GM10266 (cell line): ENCODE measurements around the gene TLCD2.

ENCODE experiments used
- DNase-seq: peaks from one replicate; pipeline ENCODE4 v3.0.0; 2012; ENCODE audit errors: extremely low spot score
- TF ChIP-seq, protein P1 (sequence below): IDR thresholded peaks from 2 replicates; pipeline ENCODE4 v1.5.1; 2012; ENCODE audit warnings: mild to moderate bottlenecking, low read depth; ENCODE audit not compliant: control insufficient read depth, insufficient read depth; ENCODE audit errors: missing control alignments

The TLCD2 gene

DNA sequence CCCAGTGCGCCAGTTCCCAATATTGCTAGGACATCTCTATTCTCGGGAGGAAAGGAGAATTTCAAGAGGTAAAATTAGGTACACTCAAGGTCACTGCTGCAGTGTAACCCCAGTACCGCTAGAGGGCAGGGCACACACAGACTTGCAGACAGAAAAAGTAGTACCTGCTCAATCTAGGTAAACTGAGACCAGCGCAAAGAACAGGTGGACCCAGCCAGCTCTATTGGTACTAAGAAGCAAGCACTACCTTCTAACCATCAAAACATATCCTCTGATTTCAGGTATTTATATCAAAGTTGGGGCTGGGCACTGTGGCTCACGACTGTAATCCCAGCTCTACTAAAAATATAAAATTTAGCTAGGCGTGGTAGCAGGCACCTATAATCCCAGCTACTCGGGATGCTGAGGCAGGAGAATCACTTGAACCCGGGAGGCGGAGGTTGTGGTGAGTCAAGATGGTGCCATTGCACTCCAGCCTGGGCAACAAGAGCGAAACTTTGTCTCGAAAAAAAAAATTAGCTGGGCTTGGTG is 10.7 kb upstream of the TLCD2 start:
- TF ChIP-seq, protein P1, sequence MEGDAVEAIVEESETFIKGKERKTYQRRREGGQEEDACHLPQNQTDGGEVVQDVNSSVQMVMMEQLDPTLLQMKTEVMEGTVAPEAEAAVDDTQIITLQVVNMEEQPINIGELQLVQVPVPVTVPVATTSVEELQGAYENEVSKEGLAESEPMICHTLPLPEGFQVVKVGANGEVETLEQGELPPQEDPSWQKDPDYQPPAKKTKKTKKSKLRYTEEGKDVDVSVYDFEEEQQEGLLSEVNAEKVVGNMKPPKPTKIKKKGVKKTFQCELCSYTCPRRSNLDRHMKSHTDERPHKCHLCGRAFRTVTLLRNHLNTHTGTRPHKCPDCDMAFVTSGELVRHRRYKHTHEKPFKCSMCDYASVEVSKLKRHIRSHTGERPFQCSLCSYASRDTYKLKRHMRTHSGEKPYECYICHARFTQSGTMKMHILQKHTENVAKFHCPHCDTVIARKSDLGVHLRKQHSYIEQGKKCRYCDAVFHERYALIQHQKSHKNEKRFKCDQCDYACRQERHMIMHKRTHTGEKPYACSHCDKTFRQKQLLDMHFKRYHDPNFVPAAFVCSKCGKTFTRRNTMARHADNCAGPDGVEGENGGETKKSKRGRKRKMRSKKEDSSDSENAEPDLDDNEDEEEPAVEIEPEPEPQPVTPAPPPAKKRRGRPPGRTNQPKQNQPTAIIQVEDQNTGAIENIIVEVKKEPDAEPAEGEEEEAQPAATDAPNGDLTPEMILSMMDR, result peak; percentile 99
- DNase-seq, result no peak

- TF ChIP-seq, protein P1, result no peak
- DNase-seq, result no peak
Observed at GRCh38 chr17:1718362-1719165, 8.4 kb upstream of the TLCD2 start.

DNA sequence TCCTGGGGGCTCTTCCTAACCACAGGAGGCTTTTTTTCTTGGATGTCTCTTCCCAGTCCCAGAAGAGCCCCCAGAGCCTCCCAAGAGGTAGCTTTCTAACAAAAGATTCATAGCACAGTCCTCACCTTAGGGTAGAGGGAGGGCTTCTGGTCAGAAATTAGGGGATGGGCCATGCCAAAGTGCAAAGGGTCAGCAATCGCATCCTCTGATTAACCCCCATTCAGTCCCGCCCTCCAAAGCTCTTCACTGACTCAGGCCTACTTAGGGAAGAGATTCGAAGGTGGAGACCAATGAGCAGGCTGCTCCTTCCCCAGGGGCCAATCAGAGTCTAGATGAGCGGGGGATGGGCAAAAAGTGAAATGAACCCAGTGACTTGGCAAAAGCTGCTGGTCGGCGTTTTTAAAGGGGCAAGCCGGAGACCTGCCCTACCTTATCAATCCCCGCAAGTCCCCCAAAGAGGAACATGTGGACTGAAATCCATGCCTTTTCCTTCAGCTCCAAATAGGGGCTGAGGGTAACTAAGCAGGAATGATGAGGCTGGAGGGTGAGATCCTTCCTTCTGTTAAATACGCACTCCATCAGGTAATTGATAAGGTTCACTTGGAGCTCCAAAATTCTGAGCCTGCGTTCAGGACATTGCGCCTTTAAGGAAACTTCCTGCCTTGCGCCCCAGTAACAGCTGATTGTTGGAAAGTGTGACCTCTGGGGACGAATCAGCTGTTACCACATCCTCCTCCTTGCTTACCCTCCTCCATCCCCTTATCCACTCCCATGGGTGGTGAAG is 6.9 kb upstream of the TLCD2 start:
- DNase-seq, result peak; percentile 95
- TF ChIP-seq, protein P1, result no peak

DNA sequence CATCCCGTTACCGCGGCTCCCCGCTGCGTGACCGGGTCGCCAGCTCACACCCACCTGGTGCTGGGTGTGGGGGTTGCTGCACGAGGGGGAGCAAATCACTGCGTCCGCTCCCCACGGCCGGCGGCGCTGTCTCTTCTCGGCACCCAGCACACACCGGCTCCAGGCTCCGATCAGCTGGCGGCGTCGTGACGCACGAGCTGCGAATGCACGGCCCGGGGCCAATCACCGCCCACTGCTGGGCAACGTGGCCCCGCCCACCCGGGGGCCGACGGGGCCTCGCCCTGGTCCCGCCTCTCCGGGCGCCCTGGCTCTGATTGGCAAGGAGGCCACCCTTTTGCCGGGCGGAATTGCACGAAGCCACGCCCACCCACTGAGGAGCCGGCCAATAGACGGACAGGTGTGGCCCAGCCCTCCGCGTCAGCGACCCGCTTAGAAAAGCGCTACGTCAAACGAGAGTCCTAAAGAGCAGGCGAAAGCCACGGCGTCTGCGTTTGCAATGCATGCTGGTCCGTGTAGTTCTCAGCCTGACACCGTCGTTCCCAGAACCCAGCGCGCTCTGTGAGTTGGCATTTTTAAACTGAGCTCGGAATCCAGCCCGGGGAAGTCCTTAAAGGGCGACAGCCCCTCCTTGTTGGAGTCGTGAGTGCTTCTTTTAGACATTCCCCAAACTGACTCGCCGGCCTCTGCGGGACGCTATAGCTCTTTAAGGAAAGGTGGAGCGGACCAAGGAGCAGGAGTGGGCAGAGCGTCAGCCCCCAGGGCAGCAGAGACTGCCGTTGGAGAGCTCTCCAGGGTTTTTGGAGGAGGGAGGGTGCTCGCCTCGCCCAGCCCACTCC is 6.1 kb upstream of the TLCD2 start:
- TF ChIP-seq, protein P1, result peak; percentile 15
- peak; percentile 100 for DNase-seq

DNA sequence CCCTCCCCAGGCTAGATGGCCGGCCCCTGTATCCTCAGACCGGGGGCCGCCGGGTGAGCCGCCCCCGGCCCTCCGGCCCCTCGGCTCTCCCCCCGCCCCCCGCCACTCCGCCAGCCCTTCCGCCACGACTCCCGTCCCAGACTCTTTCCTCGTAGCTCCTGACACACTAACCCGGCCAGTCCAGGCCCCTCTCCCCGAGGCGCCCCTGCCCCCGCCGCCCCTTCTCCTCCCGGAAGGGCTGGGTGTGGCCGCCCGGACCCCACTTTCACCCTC is 5.6 kb upstream of the TLCD2 start:
- DNase-seq, result no peak
- TF ChIP-seq, protein P1, result no peak

DNA sequence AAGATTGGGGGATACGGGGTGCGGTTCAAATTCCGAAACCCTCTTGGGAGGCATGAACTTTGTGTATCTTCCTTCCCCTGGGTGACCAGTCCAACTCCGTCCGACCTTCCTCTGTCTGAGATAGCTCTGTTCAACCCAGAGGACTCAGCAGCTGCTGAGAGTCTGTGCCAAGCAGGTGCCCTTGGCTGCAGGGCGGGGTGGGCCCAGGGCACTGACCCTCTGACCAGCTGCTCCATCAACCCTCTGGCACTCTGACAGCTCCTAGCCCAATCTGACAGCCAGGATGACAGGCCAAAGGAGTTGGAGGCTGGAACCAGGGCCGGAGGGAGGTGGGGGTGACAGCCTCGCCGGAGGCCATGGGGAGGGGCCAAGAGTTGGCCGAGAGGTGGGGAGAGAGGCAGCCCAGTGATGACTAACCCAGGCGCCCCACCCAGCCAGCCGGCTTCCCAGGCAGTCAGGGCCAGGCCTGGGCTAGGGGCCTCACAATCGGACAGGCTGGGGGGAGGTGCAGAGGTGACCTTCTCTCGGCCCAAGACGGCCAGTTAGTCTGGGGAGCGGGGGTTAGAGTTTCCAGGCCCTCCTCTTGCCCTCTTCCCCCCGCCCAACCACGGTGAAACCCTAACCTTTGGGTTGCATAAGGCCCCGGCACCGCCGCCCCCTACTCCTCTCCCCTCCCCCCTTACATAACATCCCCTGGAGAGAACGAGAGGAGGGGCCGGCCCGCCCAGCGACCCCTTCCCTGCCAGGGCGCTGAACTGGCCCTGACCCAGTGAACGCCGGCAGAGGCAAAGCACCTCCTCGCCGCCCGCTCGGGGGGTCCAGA is 5.0 kb upstream of the TLCD2 start:
- TF ChIP-seq, protein P1, result no peak
- no peak for DNase-seq
